Osteocyte (in vitro differentiated cells): ENCODE data around the gene ZNF385A. TPM values are rescaled to one million over a fixed set of nuclear protein-coding genes. Genes with fewer than 3 reads are reported as not detected.

Experiments
- DNase-seq: peaks from one replicate; pipeline ENCODE4 v3.0.0; 2021; ENCODE audit warnings: mixed read lengths; ENCODE audit not compliant: unreplicated experiment; ENCODE audit errors: extremely low spot score
- H3K27ac Mint-ChIP-seq: one replicate; pipeline ENCODE4 v1.8.0; 2021; ENCODE audit warnings: mild to moderate bottlenecking, mixed read lengths; ENCODE audit not compliant: unreplicated experiment
- H3K27me3 Mint-ChIP-seq: one replicate; pipeline ENCODE4 v1.8.0; 2021; ENCODE audit warnings: mixed read lengths; ENCODE audit not compliant: unreplicated experiment
- H3K36me3 Mint-ChIP-seq: one replicate; pipeline ENCODE4 v1.8.0; 2021; ENCODE audit warnings: mixed read lengths; ENCODE audit not compliant: unreplicated experiment
- H3K4me1 Mint-ChIP-seq: one replicate; pipeline ENCODE4 v1.8.0; 2021; ENCODE audit warnings: mixed read lengths; ENCODE audit not compliant: unreplicated experiment
- H3K4me3 Mint-ChIP-seq: one replicate; pipeline ENCODE4 v1.8.0; 2021; ENCODE audit warnings: mild to moderate bottlenecking, moderate library complexity, mixed read lengths; ENCODE audit not compliant: unreplicated experiment
- H3K9me3 Mint-ChIP-seq: one replicate; pipeline ENCODE4 v1.8.0; 2021; ENCODE audit warnings: mixed read lengths; ENCODE audit not compliant: unreplicated experiment
- total RNA-seq: library from RNA; stranded (reverse); gene quantifications from 2 replicates; pipeline ENCODE4 v1.2.1, GENCODE V29; 2021
- TF ChIP-seq, protein P1 (sequence below): fragments of 200-600 bp; sonication (generic); IDR thresholded peaks from 2 replicates; pipeline ENCODE4 v1.5.0; 2021; ENCODE audit warnings: antibody characterized with exemption, mild to moderate bottlenecking, moderate library complexity

Gene ZNF385A
- total RNA-seq, 1 donor from 2014 or later, result 12.3 TPM

DNA sequence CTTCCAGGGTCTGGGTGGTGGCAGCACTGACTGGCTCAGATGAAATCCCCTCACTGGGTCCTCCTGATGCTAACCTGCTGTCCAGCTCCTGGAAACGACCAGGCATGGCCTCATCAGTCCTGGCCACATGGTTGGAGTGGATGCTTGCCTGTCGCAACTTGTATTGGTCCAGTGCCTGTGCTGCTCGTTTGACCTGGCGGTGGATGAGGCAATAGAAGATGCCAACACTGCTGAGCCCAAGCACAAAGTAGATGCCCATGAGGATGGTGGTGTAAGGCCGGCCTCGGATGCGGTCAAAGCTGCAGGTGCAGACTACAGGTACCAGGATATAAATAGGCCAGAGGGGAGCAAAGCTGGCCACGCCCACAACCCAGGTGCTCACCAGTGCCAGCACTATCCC, 21.5 kb downstream of the ZNF385A start:
- no peaks in the 10 kb centered on the region for H3K36me3 Mint-ChIP-seq
- no peaks in the 10 kb centered on the region for H3K27me3 Mint-ChIP-seq
- DNase-seq, result no peak
- TF ChIP-seq, protein P1, sequence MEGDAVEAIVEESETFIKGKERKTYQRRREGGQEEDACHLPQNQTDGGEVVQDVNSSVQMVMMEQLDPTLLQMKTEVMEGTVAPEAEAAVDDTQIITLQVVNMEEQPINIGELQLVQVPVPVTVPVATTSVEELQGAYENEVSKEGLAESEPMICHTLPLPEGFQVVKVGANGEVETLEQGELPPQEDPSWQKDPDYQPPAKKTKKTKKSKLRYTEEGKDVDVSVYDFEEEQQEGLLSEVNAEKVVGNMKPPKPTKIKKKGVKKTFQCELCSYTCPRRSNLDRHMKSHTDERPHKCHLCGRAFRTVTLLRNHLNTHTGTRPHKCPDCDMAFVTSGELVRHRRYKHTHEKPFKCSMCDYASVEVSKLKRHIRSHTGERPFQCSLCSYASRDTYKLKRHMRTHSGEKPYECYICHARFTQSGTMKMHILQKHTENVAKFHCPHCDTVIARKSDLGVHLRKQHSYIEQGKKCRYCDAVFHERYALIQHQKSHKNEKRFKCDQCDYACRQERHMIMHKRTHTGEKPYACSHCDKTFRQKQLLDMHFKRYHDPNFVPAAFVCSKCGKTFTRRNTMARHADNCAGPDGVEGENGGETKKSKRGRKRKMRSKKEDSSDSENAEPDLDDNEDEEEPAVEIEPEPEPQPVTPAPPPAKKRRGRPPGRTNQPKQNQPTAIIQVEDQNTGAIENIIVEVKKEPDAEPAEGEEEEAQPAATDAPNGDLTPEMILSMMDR, result no peak
- no peaks in the 10 kb centered on the region for H3K9me3 Mint-ChIP-seq
- no peak overlapping the region for H3K27ac Mint-ChIP-seq
- H3K4me3 Mint-ChIP-seq, result no peak overlapping the region
- H3K4me1 Mint-ChIP-seq, result peaks cover 11% of the 10 kb centered on the region

DNA sequence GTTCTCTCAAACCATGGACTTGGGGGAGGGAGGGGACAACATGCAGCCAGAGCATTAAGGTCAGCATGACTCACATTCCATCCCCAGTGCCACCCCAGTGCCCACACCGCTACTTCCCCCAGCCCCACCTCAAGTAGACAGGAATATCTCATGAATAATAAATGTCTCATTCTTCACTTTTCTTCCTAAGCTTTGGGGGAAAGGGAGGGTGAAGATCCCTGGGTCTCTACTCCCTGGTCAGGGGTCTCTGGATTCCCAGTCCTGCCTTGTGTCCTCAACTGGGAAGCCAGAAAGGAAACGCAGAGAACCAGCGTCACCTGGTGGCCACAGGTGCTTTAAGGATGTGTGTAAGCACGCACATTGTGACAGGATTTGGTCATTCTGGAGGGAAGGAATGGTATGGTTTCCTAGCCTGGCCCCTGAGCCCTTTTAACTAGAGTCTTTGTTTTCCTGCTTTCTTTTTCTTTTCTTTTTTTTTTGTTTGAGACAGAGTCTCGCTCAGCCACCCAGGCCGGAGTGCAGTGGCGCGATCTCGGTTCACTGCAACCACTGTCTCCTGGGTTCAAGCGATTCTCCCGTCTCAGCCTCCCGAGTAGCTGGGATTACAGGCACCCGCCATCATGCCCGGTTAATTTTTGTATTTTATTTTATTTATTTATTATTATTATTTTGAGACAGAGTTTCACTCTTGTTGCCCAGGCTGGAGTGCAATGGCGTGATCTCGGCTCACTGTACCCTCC, 23.6 kb downstream of the ZNF385A start:
- peak; percentile 90 for DNase-seq
- TF ChIP-seq, protein P1, result peak; percentile 81
- H3K27me3 Mint-ChIP-seq, result no peaks in the 10 kb centered on the region
- H3K9me3 Mint-ChIP-seq, result no peaks in the 10 kb centered on the region
- H3K27ac Mint-ChIP-seq, result no peak overlapping the region
- no peaks in the 10 kb centered on the region for H3K36me3 Mint-ChIP-seq
- no peak overlapping the region for H3K4me3 Mint-ChIP-seq
- H3K4me1 Mint-ChIP-seq, result peaks cover 16% of the 10 kb centered on the region

DNA sequence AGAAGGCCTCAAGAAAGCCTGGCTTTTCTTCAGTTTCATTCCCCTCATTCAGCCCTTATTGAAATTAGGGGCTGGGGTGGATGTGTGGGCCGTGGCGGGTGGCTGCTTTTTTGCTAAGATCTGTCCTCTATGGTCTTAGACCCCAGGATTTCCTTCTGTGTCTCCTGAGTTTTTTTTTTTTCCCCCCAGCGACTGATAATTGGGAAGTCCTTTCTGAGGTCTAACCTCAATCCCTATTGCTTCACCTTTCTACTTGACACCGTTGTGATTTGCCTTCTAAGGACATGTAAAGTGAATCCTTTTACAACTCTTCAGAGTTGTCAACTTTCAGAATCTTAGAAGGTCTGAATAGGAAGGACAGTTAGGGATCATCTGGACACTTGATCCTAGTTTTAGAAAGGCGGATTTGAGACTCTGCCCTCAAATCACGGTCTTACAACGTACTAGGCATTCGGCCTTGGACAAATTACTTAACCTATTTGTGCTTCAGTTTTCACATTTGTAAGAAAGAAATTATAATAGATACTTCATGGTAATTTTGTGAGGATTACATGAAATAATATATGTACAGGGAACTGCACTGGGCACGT, 24.7 kb downstream of the ZNF385A start:
- no peak for DNase-seq
- TF ChIP-seq, protein P1, result no peak

DNA sequence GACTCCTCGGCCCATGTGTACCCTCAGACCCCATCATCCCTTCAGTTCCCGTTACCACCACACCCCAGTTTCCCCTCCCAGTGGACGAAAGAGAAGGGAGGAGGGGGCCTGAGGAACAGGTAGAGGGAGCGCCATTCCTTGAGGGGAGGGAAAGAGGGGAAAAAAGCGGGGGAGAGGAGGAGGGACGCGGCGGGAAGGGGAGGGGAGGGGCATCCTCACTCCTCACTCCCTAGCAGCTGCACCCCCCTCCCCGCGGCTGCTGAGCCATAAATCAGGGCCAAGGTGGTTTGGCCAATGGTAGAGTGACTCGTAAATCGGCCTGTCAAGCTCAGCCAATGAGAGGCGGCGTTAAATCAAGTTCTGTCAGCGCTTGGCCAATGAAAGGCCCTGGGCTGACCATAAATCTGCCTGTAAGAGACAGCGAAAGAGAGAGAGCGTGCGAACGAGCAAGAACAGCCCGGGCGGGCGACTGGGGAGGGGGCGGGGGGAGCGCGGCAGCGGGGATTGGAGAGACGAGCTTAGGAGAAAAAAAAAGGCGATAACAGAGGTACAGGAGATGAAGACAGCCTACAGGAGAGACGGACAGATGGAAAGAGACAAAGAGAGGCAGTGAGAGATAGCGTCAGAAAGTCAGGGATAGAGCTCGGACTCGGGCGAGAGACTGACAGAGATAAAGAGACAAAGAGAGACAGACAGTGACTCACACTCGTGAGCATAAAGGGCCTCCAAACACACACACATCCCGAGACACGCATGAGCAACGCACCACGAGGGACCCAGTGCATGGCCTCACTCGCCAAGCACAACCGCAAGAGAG, 25.4 kb downstream of the ZNF385A start:
- DNase-seq, result peak; percentile 98
- no peaks in the 10 kb centered on the region for H3K27me3 Mint-ChIP-seq
- TF ChIP-seq, protein P1, result no peak
- H3K27ac Mint-ChIP-seq, result no peak overlapping the region
- peaks cover 20% of the 10 kb centered on the region for H3K4me1 Mint-ChIP-seq
- H3K9me3 Mint-ChIP-seq, result no peaks in the 10 kb centered on the region
- H3K4me3 Mint-ChIP-seq, result no peak overlapping the region
- H3K36me3 Mint-ChIP-seq, result no peaks in the 10 kb centered on the region

More for the DNA sequence above, 24.7 kb downstream of the ZNF385A start:
- Mint-ChIP-seq H3K27me3 (no peaks in the 10 kb centered on the region), H3K27ac (no peak overlapping the region), H3K4me1 (peaks cover 17% of the 10 kb centered on the region), H3K36me3 (no peaks in the 10 kb centered on the region), H3K4me3 (no peak overlapping the region), H3K9me3 (no peaks in the 10 kb centered on the region)
